ENCODE results near the gene CACNA1S. TPM values are rescaled to one million over a fixed set of nuclear protein-coding genes. Genes with fewer than 3 reads are reported as not detected.

CACNA1S gene
- total RNA-seq, 1 donor from 2014 or later, result not detected

GRCh38 chr1:201140941-201141260, 28.7 kb upstream of the CACNA1S start:
- intact Hi-C loops (cut with micrococcal nuclease), result no loop called here

- intact Hi-C loops (cut with micrococcal nuclease), result no loop called here
These were observed 28.2 kb upstream of the CACNA1S start for GRCh38 chr1:201140235-201140940.

GRCh38 chr1:201139756-201140155, 27.5 kb upstream of the CACNA1S start:
- intact Hi-C loops (cut with micrococcal nuclease), result no loop called here

GRCh38 chr1:201139306-201139705, 27.1 kb upstream of the CACNA1S start:
- intact Hi-C loops (cut with micrococcal nuclease), result no loop called here

- intact Hi-C loops (cut with micrococcal nuclease), result no loop called here
These were observed 26.1 kb upstream of the CACNA1S start for GRCh38 chr1:201138311-201138840.

- intact Hi-C loops (cut with micrococcal nuclease), result no loop called here
These were observed 25.5 kb upstream of the CACNA1S start for GRCh38 chr1:201137579-201138310.

GRCh38 chr1:201137024-201137392, 24.8 kb upstream of the CACNA1S start:
- intact Hi-C loops (cut with micrococcal nuclease), result no loop called here

- intact Hi-C loops (cut with micrococcal nuclease), result no loop called here
These were observed 24.3 kb upstream of the CACNA1S start for GRCh38 chr1:201136355-201137023.

- intact Hi-C loops (cut with micrococcal nuclease), result no loop called here
These were observed 22.2 kb upstream of the CACNA1S start for GRCh38 chr1:201134405-201134804.

GRCh38 chr1:201131398-201131797, 19.2 kb upstream of the CACNA1S start:
- intact Hi-C loops (cut with micrococcal nuclease), result no loop called here

- intact Hi-C loops (cut with micrococcal nuclease), result no loop called here
These were observed 16.7 kb upstream of the CACNA1S start for GRCh38 chr1:201128962-201129361.

- intact Hi-C loops (cut with micrococcal nuclease), result no loop called here
These were observed 16.2 kb upstream of the CACNA1S start for GRCh38 chr1:201128476-201128875.

GRCh38 chr1:201127755-201128455, 15.7 kb upstream of the CACNA1S start:
- intact Hi-C loops (cut with micrococcal nuclease), result no loop called here

GRCh38 chr1:201126832-201127754, 14.9 kb upstream of the CACNA1S start, which contains the start of gene ASCL5:
TSS of gene ASCL5 (minus strand) at chr1:201127184. CDS start at chr1:201115372, 11,812 bp downstream.
- intact Hi-C loops (cut with micrococcal nuclease), result no loop called here

- intact Hi-C loops (cut with micrococcal nuclease), result no loop called here
These were observed 14.2 kb upstream of the CACNA1S start for GRCh38 chr1:201126463-201126831.

GRCh38 chr1:201125800-201126199, 13.6 kb upstream of the CACNA1S start:
- intact Hi-C loops (cut with micrococcal nuclease), result no loop called here

- intact Hi-C loops (cut with micrococcal nuclease), result no loop called here
These were observed 12.8 kb upstream of the CACNA1S start for GRCh38 chr1:201125019-201125418.

- intact Hi-C loops (cut with micrococcal nuclease), result no loop called here
These were observed 11.6 kb upstream of the CACNA1S start for GRCh38 chr1:201123866-201124265.

- intact Hi-C loops (cut with micrococcal nuclease), result no loop called here
These were observed 10.2 kb upstream of the CACNA1S start for GRCh38 chr1:201122321-201122957.

Measured in T-helper 2 cell treated with Interferon-gamma antibody and Interleukin-4, amounts not matched to agents 100 ng/mL and 5 ng/mL, for 36 hours (primary cell).